G401.6 (cell line): Measurements from ENCODE around the gene RPS6KB1.
"Not testable (repeated sequence)": the region's sequence is repeated elsewhere in the genome, so short reads cannot be mapped to it uniquely, and the experiment has no call there.

Experiments used
- FAIRE-seq: peaks from 2 replicates; lab custom pipeline; 2012; peaks lifted over from hg19 to GRCh38; lab: Jason Lieb, UNC

The RPS6KB1 gene

DNA sequence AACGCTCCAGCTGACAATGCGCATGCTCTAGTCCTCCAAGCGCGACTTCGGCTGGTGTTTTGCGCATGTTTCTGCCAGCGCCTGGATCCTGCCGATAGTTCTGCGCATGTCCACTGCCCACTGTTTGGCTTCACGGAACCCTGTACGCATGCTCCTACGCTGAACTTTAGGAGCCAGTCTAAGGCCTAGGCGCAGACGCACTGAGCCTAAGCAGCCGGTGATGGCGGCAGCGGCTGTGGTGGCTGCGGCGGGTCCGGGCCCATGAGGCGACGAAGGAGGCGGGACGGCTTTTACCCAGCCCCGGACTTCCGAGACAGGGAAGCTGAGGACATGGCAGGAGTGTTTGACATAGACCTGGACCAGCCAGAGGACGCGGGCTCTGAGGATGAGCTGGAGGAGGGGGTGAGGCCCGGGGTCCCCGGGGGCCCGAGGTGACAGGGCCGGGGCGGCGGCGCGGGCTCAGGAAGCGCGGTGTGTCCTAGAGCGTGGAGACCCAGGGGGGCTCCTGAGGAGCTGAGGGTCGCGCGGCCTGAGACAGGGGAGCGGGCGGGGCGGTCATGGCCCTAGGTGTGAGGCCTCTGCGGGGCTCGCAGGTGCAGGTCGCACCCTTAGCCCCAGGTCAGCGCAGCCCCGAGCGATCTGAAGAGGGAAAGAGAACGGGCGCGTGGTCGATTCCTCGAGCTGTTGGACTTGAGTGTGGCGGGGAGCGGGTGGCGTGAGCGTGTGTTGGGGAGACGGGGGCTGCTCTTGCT is at the start of gene RPS6KB1, which contains the start of gene TUBD1:
Gene RPS6KB1 (plus strand): TSS at position 198 of the 752 bp plus-strand sequence. CDS start 64 bp downstream, at position 262.
Gene TUBD1 (minus strand): TSS at position 20 of the 752 bp plus-strand sequence. CDS start 1,941 bp downstream, outside the sequence.
- FAIRE-seq: peak; percentile 97

DNA sequence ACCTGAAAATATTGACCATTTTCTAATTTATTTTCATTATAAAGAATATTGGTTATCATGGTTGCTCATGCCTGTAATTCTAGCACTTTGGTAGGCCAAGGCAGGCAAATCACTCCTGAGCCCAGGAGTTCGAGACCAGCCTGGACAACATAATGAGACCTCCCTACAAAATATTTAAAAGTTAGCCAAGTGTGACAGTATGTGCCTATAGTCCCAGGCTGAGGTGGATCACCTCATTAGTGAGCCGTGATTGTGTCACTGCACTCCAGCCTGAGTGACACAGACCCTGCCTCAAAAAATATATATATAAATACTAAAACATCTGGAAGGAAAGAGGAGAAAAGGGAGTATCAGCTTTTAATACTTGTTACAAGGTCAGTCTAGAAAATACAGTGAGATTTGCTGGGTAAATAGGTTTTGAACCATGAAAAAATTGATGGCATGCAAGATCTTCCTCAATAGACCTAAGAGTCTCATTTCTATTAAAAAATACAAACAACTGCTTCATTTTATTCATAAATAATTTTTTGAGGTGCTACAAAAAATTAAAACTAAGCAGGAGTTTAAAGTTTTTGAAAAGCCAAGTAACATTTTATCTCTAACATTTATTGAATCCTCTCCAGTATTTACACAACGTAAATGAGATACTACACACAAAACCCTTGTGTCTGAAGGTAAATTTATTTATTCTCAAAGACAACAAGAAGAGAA is 47.9 kb upstream of the RPS6KB1 start:
- no peak for FAIRE-seq

DNA sequence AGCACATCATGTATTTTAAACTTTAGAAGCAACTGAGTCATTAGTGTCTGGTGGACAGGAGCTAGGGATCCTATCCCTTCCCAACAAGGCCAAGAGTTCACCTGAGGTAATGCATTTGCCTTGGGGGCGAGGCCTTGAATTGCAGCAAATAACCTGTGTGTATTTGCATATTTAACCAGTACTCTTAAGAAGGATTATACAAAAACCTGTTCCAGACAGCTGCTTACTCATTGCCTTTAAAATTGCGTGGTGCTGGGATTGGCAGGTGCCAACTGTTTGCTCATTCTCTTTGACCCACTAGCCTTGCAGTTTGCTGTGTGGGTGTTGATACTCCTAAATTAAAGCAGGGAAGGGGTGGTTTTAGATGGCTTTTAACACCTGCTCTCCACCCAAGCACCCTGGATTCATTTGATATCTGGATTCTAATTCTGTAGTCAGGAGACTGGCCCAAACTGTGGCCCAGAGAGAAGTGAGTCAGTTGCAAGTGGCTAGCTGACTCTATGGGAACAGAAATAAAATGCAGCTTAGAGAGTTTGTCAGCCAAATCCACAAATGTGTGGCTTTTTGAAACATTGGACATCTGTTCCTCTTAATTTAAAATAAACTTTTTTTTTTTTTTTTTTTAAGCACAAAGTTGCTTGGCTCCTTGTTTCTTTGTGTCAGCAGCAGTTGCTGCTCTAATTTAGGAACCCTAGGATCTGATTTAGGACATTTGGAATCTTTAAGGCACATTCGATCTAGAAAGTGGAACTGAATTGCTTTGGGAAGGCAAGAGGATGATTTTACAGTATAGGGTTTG is 47.1 kb upstream of the RPS6KB1 start:
- FAIRE-seq: no peak

DNA sequence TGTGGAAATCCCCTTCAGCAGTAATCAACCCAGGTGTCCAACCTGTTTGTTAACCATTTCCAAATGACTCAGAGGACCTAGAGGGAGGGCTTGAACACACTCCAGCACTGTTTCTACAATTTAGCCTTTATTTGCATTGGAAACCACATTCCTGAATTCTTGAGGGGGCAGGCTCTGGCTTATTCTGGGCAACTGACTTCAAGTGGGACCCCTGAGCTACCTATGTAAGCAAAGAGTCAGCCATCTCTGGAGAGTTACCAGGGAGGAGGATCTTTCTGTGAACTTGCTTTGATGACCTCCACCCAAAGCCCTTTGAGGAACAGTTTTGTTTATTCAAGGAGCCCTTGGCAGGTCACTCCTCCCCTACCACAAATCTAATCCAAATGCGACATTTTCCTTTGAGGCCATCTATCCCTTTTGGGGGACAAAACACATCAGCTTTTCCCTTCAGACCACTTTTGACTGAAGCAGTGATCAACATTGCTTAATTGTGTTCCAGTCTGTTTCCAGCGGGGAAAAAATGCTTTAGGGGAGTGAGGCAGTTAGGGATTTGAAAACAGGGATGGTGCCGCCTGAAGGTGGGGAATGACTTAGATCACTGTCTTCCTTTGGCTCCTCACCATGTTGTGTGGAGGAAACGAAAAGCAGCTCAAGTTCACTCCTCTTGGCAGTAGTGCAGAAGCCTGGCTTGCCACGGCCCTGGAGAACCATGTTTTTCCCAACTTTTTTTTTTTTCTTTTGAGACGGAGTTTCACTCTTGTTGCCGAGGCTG is 46.3 kb upstream of the RPS6KB1 start:
- peak; percentile 98 for FAIRE-seq

DNA sequence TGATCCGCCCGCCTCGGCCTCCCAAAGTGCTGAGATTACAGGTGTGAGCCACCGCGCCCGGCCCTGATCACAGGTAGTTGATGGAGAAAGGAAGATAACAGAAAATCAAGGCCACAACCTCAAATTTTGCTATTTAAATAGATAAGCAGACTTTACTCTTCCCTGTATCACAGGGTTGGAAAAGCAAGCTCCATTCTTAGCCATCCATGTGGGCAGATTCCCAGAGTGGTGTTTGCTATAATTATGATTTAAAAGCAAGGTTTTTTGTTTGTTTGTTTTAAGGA is 44.6 kb upstream of the RPS6KB1 start:
- no peak for FAIRE-seq

DNA sequence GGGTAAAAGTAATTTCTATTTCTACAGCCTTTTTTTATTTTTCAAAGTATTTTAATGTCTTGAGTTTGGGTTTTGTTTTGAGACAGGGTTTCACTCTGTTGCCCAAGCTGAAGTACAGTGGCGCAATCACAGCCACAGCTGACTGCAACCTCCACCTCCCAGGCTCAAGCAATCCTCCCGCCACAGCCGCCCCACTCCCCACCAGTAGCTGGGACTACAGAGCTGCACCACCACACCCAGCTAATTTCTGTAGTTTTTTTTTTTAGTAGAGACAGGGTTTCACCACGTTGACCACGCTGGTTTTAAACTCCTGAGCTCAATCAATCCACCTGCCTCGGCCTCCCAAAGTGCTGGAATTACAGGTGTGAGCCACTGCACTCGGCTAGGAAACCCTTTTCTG is 44.1 kb upstream of the RPS6KB1 start:
- no peak for FAIRE-seq

DNA sequence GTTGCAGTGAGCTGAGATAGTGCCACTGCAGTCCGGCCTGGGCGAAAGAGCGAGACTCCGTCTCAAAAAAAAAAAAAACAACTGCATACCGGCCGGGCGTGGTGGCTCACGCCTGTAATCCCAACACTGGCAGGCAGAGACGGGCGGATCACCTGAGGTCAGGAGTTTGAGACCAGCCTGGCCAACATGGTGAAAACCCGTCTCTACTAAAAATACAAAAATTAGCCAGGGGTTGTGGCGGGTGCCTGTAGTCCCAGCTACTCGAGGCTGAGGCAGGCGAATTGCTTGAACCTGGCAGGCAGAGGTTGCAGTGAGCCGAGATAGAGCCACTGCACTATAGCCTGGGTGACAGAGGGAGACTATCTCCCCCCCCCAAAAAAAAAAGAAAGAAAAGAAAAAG is 42.6 kb upstream of the RPS6KB1 start:
- FAIRE-seq: not testable (repeated sequence)

DNA sequence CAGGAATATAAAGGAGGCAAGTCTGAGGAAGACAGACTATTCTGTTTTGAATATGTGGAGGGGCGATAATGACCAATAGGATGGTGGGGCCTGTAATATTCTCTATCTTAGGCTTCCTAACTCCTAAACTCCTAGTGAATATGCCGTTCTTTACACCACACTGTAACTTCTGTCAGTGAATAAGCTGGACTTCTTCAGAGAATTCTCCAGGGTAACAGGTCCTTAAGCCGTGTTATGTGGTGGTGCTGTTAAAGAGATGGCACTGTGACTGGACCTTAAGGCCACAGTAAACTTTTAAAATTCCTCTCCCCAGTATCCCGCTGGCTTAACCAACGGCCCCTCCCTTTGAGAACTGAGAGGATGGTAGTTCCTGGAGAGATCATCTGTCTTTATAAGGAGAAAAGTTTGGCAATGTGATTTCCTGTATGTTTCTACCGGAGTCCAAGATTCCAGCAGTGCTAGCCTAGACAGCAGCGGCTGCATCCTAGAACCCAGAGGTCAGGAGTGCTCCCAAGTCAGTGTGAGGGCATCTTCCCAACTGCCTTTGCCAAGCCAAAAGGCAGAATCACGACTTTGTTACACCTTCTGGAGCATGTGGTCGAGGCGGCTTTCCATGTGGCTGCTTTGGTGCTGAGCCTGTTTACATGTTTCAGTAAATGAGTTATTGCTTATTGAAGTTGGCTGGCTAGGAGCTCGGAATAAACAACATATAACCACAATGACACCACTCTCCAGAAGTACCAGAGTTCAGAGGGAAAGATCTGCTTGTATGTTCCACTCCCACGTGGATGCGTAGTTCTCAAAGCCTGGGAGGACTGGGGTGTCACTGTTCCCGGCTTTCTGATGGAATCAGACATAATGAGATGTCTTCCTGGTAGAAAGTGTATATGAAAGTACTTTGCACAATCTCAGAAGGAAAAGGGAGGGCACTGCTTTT is 41.2 kb upstream of the RPS6KB1 start:
- no peak for FAIRE-seq

DNA sequence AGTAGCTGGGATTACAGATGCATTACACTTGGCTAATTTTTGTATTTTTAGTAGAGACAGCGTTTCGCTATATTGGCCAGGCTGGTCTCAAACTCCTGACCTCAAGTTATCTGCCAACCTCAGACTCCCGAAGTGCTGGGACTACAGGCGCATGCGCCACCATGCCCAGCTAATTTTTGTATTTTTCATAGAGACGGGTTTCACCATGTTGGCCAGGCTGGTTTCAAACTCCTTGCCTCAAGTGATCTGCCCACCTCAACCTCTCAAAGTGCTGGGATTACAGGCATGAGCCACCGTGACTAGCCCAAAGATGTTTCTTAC is 40.1 kb upstream of the RPS6KB1 start:
- not testable (repeated sequence) for FAIRE-seq

DNA sequence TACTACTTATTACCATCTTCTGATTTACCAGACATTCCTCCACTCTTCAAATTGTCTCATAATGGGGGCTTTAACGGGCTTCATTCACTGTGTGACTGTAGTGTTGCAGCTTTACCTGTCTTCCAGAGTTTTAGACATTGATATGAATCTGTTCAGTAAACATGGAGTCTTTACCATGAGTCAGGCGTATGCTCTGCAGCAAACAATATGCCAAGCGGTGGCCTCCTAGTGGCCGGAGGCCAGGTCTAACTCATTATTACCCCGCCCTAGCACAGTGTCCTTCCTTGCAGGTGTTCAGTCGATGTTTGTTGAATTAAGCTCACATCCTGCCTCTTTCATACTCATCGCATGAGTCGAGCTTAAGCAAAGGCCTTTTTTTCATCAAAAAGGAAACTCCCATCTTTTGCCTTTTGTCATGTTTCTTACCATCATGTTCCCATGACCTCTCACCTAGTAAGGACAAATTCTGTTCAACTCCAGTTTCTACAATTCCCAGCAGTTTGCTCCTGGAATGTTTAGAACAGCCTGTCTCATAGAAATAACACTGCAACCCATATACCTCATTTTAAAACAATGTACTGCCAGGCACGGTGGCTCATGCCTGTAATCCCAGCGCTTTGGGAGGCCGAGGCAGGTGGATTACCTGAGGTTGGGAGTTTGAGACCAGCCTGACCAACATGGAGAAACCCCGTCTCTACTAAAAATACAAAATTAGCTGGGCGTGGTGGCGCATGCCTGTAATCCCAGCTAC is 39.6 kb upstream of the RPS6KB1 start:
- peak; percentile 96 for FAIRE-seq

DNA sequence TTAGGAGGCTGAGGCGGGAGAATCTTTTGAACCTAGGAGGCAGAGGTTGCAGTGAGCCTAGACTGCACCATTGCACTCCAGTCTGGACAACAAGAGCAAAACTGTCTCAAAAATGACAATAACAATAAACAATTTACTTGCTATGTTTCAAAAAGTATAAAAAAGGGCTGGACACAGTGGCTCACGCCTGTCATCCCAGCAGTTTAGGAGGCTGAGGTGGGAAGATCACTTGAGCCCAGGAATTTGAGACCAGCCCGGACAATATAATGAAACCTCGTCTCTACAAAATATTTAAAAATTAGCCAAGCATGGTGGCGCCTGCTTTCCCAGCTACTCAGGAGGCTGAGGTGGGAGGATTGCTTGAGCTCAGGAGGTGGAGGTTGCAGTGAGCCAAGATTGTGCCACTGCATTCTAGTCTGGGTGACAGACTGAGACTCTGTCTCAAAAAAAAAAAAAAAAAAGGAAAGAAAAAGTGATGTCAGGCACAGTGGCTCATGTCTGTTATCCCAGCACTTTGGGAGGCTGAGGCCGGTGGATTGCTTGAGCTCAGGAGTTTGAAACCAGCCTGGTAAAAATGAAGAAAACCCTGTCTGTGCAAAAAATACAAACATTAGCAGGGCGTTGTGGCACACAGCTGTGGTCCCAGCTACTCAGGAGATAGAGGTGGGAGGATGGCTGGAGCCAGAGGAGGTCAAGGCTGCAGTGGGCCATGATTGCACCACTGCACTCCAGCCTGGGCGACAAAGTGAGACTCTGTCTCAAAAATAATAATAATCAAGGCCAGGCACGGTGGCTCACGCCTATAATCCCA is 38.8 kb upstream of the RPS6KB1 start:
- FAIRE-seq: not testable (repeated sequence)

DNA sequence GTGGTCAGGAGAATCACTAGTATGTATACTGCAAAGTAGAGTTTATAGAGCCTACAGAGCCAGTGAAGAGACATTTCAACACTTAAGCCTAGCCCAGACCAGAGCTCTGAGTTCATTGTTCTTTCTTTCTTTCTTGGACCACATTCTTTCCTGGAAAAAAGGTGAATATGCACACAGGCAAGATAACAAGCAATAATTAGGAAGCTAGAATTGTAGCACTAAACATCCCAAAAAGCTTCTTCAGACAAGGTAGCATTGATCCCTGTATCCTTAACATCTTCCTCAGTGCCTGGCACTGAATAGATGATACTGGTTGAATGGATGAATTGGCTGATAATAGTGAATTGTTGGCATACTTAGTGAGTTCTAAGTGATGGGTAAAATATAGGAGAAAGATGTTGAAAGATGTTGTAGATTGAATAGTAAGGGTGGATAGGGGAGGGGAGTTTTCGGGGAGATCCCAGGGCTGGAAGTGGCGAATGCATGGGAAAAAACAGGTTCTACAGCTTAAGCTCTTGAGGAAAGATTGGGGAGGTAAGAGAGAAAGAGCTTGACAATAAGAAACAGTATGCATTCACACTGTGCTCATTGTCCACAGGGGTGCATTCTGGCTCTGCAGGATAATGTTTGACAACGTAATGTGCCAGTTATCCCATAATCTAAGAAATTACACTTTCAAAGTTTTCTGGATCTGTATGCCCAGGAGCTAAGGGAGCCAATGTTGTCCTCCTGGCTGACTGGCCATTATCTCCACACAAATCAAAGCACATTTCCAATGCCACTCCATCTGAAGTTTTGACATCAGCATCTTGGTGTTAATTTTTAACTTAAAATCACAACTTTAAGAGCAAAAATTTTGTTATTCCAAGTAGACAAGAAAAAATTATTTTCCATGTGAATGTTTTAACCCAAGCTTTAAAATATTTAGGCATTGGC is 35.8 kb upstream of the RPS6KB1 start:
- peak; percentile 78 for FAIRE-seq

DNA sequence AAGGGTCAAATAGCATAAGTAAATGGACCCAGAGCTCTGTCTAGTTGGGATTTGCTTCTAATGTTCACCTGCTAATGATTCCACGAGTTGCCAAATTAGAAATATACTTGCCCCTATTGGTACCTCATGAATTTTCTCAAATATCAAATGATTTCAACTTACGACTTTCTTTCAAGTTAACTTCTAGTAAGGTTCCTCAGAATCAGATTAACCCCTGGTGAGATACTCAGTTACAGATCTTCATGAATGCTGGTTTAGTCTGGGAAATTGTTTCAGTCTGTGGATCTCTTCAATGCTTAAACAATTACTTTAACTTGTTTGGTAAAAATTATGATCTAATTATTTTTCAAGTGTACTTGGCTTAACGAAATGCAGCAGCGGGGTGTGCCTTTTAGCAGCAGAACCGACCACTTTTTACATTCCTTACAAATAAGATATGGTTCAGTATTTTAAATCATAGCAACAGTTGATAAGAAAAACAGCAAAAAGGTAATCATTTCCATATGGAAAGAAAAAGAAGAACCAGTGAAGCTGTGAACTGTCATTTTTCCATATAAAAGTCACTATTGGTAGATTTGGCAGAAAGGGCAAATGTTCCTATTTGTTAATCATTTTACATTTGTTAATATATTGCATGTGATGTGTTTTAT is 34.6 kb upstream of the RPS6KB1 start:
- FAIRE-seq: peak; percentile 53

DNA sequence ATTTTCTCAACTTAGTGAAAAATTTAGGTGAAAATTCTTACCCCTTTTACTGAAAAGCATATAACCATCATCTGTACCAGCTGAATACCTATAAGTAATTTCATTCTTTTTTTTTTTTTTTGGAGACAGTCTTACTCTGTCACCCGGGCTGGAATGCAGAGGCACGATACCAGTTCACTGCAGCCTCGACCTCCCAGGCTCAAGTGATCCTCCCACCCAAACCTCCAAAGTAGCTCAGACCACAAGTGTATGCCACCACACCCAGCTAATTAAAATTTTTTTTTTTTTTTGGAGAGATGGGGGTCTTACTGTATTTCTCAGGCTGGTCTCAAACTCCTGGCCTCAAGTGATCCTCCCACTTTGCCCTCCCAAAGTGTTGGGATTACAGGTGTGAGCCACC is 34.0 kb upstream of the RPS6KB1 start:
- no peak for FAIRE-seq

DNA sequence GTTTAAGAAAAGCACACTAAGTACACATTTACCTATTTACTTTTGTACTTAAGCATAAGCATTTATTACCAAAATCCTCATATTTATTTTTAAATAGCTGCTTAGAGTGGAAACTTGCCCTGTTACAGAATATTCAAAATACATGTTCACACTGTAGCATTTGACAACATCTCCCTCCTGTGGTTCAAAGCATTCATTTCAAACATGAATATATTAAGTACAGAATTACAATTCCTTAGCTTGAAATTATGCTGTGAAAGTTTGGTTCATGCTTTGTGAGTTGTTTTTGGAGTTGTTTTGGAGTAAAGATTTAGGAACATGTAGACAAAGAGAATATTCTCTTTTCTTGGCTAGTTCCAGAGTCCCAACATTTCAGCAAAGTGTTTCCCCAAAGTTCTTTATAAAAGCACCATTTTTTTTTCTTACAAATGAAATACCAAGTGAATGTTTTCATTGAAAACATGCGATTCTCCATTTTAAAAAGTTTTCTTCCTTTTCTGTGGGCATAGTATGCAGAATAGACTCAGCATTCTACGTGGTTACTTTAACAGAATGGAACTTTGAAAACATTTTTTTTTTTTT is 33.4 kb upstream of the RPS6KB1 start:
- FAIRE-seq: peak; percentile 92

DNA sequence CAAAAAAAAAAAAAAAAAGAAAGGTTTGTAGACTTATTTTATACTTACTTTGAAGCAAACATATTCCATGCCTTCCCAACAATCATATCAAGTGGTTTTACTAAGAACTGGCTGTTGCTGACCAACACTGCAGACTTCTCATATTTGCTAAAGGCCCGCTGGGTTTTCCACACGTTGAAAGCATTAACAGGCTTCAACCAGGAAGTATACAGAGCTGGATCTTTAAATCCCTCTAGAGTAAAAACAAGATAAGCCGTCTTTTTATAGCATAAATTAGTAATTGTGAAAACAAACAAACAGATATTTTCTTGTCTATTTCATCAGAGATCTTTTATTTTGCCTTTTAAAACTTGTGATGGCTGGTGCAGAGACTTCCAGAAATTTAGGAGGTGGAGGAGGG is 29.3 kb upstream of the RPS6KB1 start:
- FAIRE-seq: no peak

DNA sequence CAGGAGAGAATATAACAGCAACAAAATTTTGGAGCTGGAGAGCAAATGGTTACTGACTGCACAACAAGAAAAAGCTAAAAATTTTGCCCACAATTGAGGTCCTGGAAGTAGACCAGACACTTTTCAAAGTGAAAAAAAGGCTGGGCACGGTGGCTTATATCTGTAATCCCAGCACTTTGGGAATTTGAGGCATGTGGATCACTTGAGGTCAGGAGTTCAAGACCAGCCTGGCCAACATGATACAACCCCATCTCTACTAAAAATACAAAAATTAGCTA is 23.0 kb upstream of the RPS6KB1 start:
- no peak for FAIRE-seq

DNA sequence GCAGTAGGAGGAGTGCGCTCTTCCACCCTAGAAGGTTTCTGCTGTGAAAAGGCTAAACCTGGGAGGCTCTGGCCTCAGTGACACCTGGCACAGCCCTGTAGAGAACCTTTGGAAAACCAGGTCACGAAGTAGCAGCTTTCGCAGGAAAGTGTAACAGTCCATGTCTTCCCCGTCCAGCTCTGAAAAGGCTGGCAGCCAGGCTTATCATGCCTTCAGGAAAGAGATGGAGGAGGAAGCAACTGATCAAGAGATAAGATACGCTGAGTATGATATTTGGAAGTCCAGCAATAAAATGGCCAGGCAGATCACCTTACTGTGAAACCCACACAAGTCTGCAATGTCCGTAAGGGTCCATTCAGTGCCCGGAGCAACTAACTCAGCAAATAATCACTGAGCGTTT is 22.4 kb upstream of the RPS6KB1 start:
- FAIRE-seq: no peak
